Stimulated activated CD4-positive, alpha-beta T cell treated with anti-CD3 and anti-CD28 coated beads, Interleukin-4, amount 100 ng/mL, for 4 hours (primary cell): Measurements from ENCODE around the gene HRH4.

Source experiments
- DNase-seq, 2 experiments: peaks; one replicate each; pipeline ENCODE4 v3.0.0-alpha.2; 2020

HRH4 gene

DNA sequence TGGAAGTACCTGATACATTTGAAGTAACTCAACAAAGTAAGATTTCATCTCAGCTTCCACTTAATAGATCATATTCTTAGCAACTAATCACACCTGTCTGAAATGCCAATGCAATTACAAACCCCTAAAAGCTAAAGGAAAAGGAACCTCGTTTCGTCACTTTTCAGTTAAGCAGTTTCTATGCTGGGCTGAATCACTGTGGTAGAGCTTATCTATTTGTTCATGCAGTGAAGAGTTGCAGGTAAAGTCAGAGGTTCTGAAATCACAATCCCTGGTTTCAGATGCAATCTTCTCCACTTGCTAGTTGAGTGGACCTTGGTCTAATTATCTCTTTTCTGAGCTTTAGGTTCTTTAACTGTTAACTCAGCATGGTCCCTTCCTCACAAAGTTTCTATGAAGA lies 6.3 kb downstream of the HRH4 start:
- DNase-seq: no peak

DNA sequence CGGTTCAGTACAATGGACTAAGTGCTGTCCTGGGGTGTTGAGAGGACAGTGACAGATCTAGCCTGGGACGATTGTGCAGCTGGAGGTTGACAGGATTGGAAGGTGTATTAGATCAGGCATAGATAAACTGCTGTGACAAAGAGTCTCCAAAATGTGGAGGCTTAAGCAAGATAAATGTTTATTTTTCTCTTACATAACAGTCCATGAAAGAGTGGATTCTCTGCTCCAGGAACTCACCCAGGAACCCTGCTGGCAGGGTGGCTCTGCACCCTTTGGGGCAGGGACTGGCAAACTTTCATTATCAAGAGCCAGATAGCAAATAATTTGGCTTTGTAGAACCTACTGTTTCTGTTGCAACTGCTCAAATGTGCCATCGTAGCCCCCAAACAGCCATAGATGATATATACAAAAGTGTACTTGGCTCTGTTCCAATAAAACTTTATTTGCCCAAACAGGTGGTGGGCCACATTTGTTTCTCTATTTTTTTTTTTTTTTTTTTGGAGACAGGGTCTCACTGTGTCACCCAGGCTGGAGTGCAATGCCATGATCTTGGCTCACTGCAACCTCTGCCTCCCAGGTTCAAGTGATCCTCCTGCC lies 9.7 kb downstream of the HRH4 start:
- no peak for DNase-seq

DNA sequence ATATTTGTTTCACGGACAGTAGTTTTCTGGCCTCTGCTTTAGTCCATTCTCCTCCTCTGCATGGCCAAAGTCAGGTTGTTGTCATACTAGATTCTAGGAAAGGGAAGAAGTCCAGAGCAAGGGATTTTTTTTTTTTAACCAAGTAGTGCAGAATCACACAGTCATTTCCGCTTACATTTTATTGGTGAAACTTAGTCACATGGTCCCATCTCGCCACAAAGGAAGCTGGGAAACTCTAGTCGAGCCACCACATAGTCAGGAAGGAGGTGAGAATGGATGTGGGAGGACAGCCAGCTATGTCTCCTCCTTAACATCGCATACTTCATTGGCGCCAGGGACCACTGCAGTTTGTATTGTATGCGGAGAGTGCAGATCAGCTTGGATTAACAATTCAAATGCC lies 10.4 kb downstream of the HRH4 start:
- DNase-seq: no peak

DNA sequence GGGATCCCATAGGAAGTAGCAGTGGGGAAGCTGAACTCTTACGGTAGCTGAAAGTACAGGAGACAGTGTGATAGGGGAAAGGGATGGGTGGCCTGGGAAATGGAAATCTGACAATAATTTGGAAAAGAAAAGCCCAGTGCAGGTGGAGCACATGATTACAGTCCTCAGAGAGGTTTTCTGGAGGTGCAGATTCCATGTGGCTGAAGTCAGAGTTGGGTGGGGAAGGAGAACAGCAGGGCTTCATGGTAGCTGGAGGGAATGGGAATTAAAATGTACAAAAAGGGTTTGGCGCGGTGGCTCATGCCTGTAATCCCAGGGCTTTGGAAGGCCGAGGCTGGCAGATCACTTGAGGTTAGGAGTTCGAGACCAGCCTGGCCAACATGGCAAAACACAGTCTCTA lies 12.2 kb downstream of the HRH4 start:
- no peak for DNase-seq

DNA sequence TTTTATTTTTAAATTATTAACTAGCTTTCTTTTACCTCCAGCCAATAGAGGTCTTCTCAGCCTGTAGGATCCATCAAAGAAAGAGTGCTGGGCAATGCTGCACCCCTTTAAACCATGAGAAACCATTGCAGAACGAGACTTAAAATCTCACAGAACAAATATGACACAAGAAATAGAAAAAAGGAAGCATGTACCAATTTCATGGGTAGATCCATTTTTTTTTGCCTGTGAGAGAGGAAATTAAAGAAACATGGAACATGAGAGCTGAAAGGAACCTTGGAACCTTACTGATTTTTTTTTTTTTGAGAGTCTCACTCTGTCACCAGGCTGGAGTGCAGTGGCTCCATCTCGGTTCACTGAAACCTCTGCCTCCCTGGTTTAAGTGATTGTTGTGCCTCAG lies 14.0 kb downstream of the HRH4 start:
- DNase-seq: no peak

GRCh38 chr18:24475926-24476589 lies 15.6 kb downstream of the HRH4 start:
- no peak for DNase-seq

DNA sequence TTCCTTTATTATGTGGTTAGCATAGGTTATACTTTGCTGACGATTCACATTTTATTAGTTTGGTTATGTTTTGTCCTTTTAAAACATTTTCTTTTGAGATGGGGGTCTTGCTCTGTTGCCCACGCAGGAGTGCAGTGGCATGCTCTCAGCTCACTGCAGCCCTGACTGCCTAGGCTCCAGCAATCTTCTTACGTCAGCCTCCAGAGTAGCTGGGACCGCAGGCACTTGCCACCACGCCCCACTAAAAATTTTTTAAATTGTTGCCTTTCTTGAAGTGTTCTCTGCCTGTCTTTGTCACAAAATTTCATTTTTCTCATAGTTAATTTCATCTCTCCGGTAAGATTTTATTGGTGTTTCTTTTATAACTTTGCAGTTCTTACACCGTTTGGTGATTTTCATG lies 18.9 kb downstream of the HRH4 start:
- DNase-seq: no peak

GRCh38 chr18:24482821-24483220 lies 22.4 kb downstream of the HRH4 start:
- DNase-seq: no peak

DNA sequence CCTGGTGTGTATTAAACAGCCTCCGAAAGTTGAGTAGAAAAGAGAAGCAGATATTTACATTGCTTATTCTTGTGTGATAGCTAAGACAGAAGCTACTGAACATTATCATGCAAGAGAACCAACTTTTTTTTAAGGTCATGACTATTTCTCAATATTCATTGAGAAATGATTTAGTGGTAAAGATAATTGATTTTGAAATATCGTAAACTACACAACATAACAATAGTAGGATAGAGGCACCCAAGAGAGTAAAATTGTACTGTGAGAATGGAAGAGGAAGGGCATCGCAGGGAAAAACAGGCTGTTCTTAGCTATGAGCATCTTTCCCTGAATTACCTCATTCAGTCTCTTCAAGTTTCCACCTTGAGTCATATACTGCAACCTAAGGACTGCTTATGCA lies 25.2 kb downstream of the HRH4 start:
- no peak for DNase-seq

- DNase-seq: no peak
These were observed 26.2 kb downstream of the HRH4 start for GRCh38 chr18:24486684-24487083.

- DNase-seq: no peak
These were observed 28.5 kb downstream of the HRH4 start for GRCh38 chr18:24488824-24489493.

- no peak for DNase-seq
These were observed 30.1 kb downstream of the HRH4 start for GRCh38 chr18:24490539-24490938.

DNA sequence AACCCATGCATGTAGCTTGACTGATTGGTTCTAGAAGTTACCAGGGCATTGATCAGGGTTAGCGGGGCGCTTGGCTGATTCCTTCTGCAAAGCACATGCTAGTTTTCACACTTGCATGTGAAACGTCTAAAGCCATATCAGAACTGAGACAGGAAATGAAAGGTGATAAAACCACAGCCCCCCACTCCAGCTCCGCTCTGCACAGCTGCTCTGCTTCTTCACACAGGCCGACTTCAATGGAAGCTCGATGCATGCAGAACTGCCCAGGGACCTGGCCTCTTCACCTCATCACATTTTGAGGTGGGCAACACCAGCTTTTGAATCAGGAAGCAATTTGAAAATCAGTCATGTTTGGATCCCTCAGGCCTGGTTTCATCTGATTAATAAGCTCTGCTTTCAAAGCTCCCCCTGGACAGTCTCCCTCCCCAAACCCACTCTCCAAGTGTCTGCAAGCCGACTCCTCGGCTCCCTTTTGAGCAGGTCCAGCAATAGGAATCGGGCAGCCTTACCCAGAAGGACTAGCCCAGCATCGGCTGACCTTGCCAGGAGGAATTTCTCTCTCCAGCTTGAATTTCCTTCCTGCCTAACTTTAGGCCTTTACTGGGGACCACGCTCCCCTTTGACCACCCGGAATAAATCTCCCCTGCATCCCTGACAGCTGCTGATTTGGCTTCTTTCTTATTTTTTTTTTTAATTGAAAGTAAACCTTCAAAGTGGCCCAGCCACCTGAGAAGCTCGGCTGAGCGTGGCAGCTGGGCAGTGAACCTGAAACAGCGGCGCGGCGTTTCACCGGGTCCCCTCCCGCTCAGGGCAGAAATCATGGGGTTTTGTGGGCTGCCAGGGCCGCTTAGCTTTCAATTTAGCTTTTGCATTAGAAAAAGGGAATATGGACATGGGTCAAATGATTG lies 31.7 kb downstream of the HRH4 start:
- no peak for DNase-seq

GRCh38 chr18:24494586-24494985 lies 34.1 kb downstream of the HRH4 start:
- DNase-seq: no peak

DNA sequence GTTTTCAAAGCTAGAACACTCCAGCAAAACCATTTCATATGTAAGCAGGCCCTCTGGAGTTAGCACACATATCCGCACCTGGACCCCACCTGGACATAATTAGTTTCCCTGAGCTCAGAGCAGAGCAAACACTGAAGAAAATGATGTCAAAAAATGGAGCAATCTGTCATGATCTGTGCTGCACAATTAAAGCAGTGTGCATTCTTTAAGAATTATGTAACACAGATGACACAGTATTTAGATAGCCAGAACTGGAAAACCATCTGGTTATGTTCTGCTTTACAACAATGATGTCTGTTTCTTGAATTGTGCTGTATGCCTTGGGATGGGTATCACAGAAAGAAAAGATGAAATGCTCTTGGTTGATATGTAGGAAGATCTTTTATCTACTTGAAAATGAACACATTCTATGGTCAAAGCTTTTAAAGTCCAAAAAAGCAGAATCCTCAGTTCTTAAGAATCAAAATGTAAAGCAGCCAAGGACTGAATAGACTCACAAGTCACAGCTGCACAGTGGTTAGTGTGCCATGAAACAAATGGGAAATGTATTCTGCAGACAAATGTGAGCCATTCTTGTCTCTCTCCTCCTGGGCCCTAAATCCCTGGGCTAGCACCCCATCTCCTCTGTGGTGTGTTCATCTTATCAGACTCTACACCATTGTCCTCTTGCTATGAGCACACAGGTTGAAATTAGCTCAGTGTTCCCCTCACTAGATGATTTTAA lies 36.8 kb downstream of the HRH4 start:
- DNase-seq: no peak

DNA sequence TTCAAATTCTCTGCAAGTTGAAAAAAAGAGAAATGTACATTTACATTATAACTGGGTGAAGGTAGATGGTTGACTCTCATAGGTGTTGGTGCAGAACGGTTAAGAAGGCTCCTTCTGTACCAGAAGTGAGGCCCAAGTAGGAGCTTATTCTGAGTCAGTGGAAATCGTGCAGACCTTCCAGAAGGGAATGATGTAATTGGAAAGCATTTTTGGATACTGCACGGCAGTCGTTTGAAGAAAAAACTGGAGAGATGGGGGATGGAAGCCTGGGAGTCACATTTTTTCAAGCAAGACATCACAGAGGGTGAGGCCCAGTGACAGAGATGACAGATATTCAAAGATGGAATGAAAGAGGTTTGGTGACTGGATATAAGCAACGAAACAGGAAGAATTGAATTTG lies 39.4 kb downstream of the HRH4 start:
- no peak for DNase-seq

DNA sequence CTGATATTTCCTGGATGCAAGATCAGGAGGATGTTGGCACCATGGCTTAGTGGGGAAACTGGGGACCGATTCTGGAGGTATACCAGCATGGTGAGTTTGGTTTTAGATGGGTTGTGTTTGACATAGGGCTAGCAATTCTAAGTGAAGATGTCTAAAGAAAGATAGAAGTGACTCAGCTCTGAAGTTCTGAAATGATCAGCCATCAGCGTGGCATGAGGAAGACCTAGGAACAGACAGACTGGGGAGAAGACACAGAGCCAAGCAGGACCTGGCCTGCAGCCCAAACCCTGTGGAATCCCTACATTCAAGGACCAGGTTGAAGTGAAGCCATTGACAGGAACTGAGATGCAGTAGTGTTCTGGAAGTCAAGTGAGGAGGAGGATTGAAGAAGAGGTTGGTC lies 39.8 kb downstream of the HRH4 start:
- DNase-seq: no peak

DNA sequence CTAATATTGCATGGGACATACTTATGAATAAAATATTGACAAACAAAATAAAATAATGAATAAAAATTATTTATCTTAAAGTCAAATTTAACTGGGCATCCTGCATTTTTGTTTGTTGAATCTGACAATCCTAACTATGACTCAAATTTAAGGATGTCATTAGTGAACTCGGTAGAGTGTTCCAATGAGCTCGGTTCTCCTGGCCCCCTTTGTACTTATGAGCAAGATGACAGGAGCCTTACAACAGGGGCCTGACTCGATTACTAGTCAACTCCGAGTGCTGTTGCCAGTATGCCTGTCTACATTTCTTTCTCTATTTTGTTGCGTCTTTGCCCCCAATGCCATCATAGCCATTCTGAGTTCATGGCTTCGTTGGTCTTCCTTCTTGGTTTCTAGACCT lies 40.3 kb downstream of the HRH4 start:
- no peak for DNase-seq

GRCh38 chr18:24502667-24503523 lies 42.5 kb downstream of the HRH4 start:
- no peak for DNase-seq

DNA sequence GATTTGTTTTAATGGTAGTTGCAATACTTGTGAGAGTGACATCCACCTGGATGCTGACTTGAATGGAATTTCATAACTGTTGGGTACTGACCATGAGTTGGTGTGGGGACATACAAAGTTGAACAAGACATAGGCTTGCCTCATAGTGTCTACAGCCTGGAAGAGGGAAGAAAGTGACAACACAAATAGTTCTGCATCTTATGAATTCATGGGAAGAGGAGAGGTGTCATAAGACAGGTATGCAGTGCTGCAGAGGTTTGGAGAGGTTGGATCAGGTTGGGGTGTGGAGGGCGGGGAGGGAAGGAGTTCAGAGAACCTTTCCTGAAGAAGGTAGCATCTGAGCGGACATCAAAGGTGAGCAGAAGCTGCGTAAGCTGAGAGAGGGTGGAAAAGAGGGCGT lies 44.0 kb downstream of the HRH4 start:
- DNase-seq: no peak

DNA sequence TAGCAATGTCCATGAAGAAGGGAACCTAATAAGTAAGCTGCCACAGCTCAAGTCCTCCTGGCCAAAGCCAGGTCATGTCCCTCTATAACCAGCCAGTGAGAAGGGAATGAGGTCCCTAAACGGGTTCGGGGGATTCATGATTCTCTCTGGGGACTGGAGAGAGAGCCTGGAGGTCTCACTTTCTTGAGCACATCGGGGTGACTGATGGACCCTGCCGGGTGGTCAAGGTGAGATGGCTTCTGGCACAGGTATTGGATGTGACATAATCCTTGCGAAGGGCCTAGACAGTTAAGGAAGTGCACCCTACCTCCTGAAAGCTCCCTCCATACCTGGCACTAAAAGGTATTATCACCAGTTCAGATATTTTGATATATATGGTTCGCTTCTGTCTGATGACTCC lies 45.7 kb downstream of the HRH4 start:
- no peak for DNase-seq

- no peak for DNase-seq
These were observed 49.0 kb downstream of the HRH4 start for GRCh38 chr18:24509435-24509834.
